Measurements from ENCODE around the gene CELF4.

The CELF4 gene

DNA sequence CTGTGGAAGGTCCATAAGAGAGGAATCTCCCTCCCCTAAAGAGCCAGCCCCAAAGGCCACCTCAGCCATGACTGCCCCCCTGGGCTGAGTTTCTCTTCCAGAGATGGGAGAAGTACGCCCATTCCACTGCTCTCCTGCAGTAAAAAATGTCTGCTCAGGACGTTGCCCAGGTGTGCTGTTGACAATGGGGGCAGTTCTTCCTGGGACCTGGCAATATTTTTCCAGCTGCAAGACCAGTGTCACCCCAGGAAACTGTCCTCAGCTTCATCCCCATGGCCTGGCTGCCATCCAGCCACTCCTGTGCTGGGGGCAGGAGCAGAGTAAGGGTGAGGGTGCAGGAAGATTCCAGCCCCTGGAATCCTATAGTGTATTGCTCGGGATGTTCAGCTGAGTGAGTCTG, 14.3 kb downstream of the CELF4 start:
- Histone ChIP-seq H3K27me3 (ENCODE audit: insufficient read depth, poor library complexity, severe bottlenecking) (peaks cover 6% of the 10 kb centered on the region), H3K4me3 (replicated peaks; ENCODE audit: insufficient read depth, low read length) (no peak overlapping the region), H3K27ac (replicated peaks) (no peak overlapping the region)
- TF ChIP-seq, protein P1, sequence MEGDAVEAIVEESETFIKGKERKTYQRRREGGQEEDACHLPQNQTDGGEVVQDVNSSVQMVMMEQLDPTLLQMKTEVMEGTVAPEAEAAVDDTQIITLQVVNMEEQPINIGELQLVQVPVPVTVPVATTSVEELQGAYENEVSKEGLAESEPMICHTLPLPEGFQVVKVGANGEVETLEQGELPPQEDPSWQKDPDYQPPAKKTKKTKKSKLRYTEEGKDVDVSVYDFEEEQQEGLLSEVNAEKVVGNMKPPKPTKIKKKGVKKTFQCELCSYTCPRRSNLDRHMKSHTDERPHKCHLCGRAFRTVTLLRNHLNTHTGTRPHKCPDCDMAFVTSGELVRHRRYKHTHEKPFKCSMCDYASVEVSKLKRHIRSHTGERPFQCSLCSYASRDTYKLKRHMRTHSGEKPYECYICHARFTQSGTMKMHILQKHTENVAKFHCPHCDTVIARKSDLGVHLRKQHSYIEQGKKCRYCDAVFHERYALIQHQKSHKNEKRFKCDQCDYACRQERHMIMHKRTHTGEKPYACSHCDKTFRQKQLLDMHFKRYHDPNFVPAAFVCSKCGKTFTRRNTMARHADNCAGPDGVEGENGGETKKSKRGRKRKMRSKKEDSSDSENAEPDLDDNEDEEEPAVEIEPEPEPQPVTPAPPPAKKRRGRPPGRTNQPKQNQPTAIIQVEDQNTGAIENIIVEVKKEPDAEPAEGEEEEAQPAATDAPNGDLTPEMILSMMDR (IDR thresholded peaks at IDR 0.05; ENCODE audit: insufficient read depth, low read length): no peak
- TF ChIP-seq, protein P2, sequence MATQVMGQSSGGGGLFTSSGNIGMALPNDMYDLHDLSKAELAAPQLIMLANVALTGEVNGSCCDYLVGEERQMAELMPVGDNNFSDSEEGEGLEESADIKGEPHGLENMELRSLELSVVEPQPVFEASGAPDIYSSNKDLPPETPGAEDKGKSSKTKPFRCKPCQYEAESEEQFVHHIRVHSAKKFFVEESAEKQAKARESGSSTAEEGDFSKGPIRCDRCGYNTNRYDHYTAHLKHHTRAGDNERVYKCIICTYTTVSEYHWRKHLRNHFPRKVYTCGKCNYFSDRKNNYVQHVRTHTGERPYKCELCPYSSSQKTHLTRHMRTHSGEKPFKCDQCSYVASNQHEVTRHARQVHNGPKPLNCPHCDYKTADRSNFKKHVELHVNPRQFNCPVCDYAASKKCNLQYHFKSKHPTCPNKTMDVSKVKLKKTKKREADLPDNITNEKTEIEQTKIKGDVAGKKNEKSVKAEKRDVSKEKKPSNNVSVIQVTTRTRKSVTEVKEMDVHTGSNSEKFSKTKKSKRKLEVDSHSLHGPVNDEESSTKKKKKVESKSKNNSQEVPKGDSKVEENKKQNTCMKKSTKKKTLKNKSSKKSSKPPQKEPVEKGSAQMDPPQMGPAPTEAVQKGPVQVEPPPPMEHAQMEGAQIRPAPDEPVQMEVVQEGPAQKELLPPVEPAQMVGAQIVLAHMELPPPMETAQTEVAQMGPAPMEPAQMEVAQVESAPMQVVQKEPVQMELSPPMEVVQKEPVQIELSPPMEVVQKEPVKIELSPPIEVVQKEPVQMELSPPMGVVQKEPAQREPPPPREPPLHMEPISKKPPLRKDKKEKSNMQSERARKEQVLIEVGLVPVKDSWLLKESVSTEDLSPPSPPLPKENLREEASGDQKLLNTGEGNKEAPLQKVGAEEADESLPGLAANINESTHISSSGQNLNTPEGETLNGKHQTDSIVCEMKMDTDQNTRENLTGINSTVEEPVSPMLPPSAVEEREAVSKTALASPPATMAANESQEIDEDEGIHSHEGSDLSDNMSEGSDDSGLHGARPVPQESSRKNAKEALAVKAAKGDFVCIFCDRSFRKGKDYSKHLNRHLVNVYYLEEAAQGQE (IDR thresholded peaks at IDR 0.05; ENCODE audit: insufficient replicate concordance, low read depth): no peak
- no peak for TF ChIP-seq GABPA (IDR thresholded peaks at IDR 0.05; ENCODE audit: low read depth)
- TF ChIP-seq POLR2AphosphoS5 (IDR thresholded peaks at IDR 0.05; ENCODE audit: low read depth): no peak
- TF ChIP-seq SPI1 (IDR thresholded peaks at IDR 0.05; ENCODE audit: borderline replicate concordance, low read depth): no peak
- no peak for DNase-seq (ENCODE audit: low read depth in 1 of 2, low spot score in 1 of 2)

DNA sequence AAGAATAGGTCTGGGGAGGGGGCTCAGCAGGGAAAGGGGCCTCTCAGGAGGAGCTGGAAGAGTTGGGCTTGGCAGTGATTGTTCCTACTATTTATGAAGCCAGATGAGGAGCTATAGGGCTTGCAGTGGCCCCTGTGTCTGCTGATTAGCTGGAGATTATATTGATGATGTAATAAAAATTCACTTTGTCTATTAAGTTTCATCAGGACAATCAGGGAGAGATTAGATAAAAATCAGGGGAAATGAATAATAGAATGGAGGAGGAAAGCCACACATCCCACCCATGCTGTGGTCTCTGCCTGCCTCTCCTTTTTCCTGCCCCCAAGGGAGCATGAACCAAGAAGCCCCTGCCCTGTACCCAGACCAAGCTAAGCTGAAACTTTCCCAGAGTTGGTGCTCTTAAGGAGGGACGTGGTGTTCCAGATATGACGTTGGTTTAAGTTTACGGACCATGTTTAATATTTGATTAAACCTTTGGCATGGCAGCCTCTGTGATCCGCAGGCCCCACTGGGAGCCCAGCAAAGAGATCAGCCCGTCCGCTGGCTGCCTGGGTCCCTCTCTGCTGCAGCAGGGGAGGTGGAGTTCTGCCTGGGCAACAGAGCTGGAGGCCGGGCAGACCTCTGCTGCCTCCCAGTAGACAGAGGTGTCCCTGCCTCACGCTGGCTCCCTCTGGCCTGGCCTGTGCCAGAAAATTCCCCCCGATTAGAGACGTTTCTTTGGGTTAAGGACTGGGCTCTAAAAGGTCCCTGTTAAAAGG, 15.3 kb downstream of the CELF4 start:
- H3K27me3 ChIP-seq (ENCODE audit: insufficient read depth, poor library complexity, severe bottlenecking): peaks cover 6% of the 10 kb centered on the region
- no peak for DNase-seq (ENCODE audit: low read depth in 1 of 2, low spot score in 1 of 2)
- no peak overlapping the region for H3K27ac ChIP-seq (replicated peaks)
- H3K4me3 ChIP-seq (replicated peaks; ENCODE audit: insufficient read depth, low read length): no peak overlapping the region
- TF ChIP-seq POLR2AphosphoS5 (IDR thresholded peaks at IDR 0.05; ENCODE audit: low read depth): no peak
- TF ChIP-seq, protein P1 (IDR thresholded peaks at IDR 0.05; ENCODE audit: insufficient read depth, low read length): no peak
- no peak for TF ChIP-seq SPI1 (IDR thresholded peaks at IDR 0.05; ENCODE audit: borderline replicate concordance, low read depth)
- no peak for TF ChIP-seq GABPA (IDR thresholded peaks at IDR 0.05; ENCODE audit: low read depth)
- TF ChIP-seq, protein P2 (IDR thresholded peaks at IDR 0.05; ENCODE audit: insufficient replicate concordance, low read depth): no peak

DNA sequence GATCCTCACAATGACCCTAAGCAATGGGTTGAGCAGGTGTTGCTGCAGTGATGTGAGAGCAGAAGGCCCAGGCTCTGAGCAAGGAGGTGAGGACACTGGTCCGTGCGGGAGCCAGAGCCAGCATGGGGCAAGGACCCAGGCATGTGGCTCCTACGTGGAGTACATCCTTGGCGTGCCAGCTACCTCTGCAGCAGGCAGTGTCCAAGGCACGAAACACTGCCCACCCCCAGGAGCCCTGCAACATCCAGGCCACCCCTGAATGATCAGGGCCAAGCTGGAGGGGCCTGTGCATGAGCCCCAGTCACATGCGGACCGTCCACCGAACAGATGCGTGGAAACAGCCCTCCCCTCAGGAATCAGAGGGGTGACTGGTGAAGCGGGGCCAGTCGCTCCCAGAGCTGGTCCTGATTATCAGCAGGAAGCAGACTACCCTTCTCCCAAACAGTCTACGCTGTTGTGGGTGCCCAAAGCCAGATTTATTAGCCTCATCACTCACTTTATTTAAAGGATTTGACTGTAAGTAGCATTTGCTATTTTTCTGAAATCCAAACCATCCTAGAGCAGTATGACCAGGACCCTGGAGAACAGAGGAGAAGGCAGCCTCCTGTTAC, 16.8 kb downstream of the CELF4 start:
- no peak overlapping the region for H3K27ac ChIP-seq (replicated peaks)
- no peak for DNase-seq (ENCODE audit: low read depth in 1 of 2, low spot score in 1 of 2)
- TF ChIP-seq POLR2AphosphoS5 (IDR thresholded peaks at IDR 0.05; ENCODE audit: low read depth) (no peak), SPI1 (IDR thresholded peaks at IDR 0.05; ENCODE audit: borderline replicate concordance, low read depth) (no peak), GABPA (IDR thresholded peaks at IDR 0.05; ENCODE audit: low read depth) (no peak)
- TF ChIP-seq, protein P1 (IDR thresholded peaks at IDR 0.05; ENCODE audit: insufficient read depth, low read length): no peak
- TF ChIP-seq, protein P2 (IDR thresholded peaks at IDR 0.05; ENCODE audit: insufficient replicate concordance, low read depth): no peak
- H3K4me3 ChIP-seq (replicated peaks; ENCODE audit: insufficient read depth, low read length): no peak overlapping the region
- H3K27me3 ChIP-seq (ENCODE audit: insufficient read depth, poor library complexity, severe bottlenecking): peaks cover 6% of the 10 kb centered on the region
